GM21390 (cell line): ENCODE measurements around the gene TMEM108.

Experiments used
- ATAC-seq: cut with Tn5 transposase; IDR thresholded peaks from one replicate; pipeline ENCODE4 v1.9.1; 2021; ENCODE audit not compliant: unreplicated experiment

The TMEM108 gene

DNA sequence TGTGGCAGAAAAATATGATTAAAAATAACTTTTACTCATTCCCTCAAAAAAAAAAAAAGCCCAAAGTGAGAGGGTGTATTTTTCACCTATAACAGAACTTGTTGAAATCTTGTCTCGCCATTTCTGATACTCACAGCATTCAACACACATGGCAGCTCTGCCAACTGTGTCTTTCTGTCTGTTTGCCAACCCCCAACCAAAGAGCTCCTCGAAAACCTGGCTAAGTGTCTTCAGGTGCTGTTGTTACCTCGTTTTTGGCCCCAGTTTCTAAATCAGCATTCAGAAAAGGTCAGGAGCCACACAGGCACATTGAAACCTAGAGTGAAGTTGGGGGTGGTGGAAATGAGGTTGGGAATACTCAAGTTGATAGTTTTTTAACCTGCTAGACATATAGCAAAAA lies 123.5 kb downstream of the TMEM108 start:
- no peak for ATAC-seq

DNA sequence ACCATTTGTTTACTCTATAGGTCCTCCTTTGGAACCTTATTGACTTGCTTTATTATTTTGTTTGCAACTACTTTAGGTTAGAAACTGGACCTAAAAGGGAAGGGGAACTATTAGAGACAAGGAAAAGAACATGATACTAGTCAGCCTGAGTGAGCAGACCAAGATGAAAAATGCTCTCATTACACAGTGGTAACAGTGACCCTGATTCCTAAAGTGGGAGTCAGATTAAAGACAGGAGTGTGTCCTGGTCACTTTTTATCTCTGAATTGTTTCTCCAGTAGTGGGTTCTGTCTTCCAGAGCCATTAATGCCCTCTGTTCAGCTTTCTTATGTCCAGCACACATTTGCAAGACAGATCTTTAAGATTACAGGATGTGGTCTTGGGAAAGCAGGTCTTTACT lies 124.1 kb downstream of the TMEM108 start:
- no peak for ATAC-seq

DNA sequence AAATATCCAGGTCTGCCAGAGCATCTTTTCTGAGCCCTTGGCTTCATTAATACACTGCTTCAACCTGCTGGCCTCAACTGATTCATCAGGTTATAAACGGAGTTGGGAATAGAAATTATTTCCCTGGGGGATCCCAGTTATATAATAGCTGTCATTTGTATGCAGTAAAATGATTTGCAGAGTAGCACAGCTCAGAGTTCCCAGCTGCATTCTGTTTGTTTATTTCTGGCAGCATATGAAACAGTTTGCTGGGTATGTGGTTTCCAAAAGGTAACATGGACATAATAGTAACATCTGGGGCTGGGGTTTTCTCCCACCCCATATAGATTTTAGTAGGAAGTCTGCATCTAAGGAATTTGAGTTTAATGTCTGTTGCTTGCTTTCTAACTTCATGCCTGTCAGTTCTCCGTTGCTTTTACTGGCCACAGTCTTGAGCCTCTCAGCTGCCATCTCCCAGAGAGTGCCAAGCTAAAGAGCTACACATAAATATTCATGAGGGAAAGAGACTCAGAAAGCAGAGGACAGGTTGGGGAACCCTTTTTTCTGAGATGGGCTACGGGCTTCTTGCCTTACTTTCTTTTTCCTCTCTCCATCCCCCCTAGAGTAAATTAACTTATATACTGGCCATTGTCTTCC lies 124.6 kb downstream of the TMEM108 start:
- no peak for ATAC-seq

DNA sequence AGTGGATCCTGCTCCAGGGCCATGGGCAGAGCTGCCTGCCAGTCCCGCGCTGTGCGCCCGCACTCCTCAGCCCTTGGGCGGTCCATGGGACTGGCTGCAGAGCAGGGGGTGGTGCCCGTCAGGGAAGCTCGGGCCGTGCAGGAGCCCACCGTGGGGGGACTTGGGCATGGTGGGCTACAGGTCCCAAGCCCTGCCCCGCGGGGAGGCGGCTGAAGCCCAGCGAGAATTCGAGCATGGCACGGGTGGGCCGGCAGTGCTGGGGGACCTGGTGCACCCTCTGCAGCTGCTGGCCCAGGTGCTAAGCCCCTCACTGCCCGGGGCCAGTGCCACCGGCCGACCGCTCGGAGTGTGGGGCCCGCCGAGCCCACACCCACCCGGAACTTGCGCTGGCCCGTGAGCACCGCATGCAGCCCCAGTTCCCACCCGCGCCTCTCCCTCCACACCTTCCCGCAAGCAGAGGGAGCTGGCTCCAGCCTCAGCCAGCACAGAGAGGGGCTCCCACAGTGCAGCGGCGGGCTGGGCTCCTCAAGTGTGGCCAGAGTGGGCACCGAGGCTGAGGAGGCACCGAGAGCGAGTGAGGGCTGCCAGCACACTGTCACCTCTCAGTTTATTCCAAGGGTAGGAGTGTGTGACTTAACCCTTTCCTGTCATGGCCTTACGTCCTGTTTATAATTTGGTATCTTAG lies 129.3 kb downstream of the TMEM108 start:
- no peak for ATAC-seq

DNA sequence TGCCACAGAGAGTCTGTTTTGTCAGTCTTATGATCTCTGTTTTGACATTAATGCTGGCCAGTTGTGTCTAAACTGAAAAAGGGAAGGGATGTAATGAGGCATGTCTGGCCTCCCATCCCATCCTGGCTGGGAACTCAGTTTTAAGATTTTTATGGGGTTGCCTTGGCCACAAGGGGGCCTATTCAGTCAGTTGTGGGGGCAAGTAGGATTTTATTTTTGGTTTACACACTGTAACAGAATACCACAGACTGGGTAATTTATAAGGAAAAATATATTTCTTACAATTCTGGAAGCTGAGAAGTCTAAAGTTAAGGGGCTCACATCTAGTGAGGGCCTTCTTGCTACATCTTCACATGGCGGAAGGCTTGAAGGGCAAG lies 129.8 kb downstream of the TMEM108 start:
- ATAC-seq, result no peak

DNA sequence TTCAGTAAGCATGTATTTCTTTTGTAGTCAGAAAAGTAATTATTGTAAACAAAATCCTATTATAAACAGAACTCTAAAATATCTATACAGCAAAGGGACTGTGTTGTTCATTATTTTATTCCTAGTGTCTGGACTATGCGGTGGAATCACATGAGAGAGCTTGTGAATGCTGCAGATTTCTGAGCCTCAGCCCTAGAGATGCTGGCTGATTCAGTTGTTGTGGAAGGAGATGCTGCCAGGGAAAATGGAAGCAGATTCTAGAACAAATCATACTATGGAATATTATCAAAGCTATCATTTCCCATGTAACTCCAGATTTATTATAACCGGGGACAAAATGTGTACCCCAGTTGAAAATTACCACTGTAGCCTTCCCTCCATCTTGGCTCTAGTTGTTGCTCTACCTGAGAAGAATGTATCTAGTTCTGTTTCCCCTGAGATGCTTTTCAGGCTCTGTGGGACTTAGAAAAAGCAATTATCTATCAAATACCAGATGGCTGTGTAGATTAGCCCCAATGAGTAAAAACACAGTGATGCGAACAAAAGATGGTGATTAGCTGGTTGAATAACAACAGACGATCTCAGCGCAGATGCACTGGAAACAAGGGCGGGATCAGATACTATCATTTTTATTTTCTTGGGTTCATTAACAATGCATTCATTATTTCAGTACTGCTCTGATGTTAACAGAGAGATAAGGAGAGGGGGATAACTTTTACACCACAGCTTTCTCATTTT lies 131.3 kb downstream of the TMEM108 start:
- no peak for ATAC-seq

DNA sequence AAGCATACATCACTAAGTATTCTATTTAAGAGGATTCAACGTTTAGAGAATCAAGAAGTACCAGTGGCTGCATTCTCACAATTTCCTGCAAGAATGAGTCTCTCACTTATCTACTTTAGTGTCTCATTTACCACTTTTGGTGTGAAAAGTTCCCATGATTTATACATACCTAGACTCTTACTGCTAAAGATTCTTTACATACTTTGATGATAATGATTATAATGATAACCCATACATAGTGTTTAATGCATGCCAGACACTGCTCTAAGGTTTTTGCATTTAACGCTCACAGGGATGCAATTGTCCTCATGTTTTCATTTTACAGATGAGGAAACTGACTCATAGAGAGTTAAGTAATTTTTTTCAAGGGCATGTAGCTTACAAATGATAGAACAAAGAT lies 133.6 kb downstream of the TMEM108 start:
- no peak for ATAC-seq

DNA sequence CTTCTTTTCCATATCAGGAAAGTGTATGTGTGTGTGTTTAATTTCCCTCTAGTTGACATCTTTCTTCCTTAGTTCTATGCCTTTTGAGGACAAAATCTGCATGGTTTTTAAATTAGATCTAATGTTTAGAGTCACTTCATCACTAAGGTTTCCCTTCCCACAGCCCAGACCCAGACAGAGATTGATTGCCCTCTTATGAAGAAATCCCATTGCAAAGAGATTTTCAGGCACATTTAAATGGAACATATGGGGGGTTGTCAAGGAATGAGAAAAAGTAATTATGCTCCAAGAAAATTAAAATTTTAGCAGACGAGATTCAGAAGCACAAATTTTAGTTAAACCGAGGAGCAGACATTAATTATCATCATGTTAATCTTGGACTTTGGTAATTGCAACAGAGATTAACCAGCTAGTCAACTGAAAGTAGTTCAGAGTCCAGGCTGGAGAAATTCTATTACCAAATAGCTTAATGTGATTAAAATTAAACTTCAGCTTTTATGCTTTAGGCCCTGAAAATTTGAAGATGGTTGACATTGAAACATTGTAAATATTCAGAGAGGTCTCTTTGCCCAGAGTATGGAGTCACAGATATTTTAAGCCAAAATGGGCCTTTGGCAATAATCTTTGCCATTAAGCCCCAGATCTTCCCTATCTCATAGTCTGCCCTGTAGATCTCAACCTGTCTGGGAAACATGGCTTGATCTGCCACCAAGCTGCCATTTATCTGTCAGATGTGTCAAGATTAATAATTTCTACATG lies 143.4 kb downstream of the TMEM108 start:
- ATAC-seq, result no peak

DNA sequence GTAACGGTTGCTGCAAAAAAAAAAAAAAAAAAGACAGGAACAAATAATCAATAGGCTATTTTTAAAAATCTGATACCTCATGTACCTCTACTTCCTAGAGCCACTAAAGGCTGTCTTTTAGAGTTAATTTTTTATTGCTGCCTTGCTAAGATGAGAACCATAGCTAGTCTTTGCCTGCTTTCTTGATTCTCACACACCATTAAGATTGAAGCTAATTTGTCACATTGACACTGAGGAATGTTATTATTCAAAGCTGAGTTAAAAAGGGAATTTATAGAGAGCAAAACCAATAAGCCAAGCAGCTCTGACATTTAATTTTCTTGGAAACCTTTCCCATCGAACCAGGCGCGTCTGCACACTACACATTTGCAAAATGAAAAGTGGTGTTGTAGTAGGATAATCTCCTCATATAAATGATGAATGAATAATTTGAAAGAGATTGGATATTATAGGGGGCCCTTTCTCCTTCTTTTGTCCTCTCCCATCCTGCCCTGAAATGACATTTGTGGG lies 149.7 kb downstream of the TMEM108 start:
- no peak for ATAC-seq

DNA sequence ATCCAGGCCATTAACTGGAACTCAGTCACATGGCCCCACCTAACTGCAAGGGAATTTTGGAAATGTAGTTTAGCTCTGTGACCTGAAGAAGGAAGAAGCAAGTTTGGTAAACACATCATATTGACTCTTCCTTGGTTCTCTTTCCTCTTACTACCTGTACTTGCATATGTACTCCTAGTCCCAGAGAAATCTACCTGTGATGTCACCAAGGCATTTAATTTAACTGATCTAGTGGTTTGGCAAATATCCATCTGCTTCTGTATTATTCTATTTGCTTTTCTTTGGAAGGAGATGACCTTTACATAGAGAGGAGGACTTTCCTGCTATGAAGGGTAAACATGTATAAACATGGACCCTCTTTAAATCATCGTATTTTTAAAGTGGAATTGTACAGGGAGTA lies 150.8 kb downstream of the TMEM108 start:
- no peak for ATAC-seq

DNA sequence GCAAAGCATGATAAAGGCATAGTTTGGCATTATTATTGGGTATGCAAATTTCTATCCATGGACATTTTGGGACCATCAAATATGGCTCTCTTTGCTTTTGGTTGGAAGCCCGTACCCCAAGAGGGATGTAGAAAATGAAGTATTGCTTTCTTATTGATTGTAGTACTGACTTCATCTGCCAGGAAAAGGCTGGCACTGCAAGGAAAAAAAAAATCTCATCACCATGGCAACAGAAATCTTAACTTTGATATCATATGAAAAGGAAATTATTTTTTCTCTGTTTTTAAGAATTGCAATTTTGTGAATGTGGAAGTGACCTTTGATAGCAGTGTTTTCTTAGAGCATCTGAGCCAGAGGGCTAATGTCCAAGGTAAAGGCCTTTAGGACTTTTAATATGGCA lies 151.7 kb downstream of the TMEM108 start:
- no peak for ATAC-seq

DNA sequence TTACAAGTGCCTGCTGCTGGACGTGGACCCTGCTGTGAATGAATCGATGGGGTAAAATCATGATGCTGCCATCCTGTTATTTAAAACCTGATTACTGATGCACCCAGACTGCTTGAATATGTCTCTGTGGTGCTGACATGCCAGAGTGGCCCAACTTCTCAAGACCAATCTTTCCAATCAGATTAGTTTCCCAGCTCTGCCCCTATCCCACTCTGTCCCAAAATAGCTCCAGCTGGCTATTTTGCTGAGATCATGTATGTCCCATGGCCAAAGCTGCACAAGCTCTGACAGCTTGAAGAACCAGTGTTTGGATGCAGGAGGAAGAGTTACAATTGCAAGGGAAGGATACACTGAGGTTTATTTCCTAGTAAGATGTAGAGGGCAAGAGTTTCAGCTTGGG lies 153.6 kb downstream of the TMEM108 start:
- ATAC-seq, result no peak

DNA sequence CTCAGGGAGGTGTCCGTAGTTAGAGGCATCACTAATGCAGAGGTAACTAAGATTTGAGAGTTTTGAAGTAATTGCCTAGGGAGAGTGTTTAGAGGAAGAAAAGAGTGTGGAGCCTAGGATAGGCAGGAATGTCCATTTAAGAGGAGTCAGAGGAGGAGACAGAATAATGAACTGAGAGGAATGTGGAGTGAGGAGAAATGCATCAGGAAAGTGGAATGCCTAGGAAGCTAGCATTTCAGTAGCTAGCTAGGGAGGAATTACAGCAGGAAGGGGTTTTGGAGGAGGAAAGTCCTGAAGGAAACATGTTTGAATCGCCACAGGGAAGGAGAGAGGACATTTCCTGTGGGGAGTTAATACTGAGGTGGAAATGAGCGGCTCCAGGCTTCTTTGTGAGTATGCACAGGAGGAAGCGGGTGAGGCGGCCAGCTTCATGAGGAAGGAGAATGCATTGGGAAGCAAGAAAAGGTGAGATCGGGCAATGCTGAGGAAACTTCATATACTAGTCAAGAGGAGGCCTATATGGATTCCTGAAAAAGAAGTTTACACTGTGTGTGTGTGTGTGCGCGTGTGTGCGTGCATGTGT lies 154.3 kb downstream of the TMEM108 start:
- no peak for ATAC-seq

DNA sequence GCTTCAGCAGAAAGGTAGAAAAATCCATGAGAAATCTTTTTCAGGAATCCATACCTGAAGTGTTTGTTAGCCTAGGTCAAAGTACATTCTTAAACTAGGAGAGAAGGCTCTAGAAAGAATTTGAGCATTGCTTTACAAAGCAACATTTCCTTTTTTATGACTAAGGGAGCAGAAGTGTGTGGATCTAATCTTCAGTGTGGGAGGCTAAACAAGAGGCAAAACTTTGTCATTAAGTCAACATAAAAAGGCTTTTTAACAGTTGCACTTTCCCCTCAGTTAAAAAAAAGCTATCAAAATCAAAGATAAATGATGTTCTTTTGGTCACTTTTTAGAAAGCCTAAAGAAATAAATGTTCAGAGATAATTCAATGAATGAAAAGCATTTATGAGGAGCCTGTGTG lies 154.8 kb downstream of the TMEM108 start:
- ATAC-seq, result no peak

DNA sequence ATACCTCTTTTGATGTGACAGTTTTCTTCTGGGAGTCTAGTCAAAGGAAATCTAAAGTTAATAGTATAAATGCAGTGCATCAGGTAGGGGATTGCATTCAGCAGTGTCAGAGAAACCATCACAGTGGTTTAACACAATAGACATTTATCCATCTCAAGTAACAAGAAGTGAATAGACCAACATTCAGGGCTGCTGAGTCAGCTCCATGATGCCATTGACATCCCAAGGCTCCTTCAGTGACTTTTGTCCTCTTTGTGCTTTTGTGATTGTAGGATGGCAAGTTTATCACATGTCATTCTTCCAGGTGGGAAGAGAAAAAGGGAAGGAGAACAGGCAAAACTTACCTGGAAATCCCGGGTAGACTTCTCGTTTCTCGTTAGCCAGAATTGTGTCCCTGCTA lies 158.3 kb downstream of the TMEM108 start:
- no peak for ATAC-seq

DNA sequence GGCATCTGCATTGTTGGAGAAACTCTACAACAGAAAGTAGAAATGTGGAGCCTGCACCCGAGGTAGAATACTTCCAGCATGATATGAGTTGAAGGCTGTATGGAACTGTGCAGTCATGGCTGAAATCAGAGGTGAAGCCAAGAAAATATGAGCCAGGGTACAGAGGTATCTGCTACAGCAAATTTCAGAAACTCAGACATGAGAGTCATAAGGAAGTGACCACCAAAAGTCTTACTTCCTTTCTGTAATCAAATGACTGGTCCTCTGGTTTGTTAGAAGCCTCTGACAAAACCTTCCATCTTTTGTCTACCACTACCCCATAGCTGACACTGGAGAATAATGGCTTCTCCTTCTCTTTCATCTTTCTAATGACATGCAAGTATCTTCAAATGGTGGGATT lies 159.4 kb downstream of the TMEM108 start:
- no peak for ATAC-seq

DNA sequence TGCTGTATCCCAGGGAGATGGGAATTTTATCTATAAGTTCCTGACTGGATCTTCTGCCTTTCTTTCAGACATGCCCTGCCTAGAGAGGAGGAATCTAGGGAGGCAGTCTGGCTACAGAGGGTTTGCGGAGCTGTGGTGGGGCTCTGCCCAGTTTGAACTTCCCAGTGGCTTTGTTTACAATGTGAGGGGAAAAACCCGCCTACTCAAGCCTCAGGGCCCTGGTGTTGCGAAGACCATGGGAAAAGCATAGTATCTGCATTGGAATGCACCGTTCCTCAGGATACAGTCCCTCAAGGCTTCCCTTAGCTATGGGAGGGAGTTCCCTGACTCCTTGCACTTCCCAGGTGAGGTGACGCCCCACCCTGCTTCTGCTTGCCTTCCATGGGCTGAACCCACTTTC lies 168.7 kb downstream of the TMEM108 start:
- ATAC-seq, result no peak

DNA sequence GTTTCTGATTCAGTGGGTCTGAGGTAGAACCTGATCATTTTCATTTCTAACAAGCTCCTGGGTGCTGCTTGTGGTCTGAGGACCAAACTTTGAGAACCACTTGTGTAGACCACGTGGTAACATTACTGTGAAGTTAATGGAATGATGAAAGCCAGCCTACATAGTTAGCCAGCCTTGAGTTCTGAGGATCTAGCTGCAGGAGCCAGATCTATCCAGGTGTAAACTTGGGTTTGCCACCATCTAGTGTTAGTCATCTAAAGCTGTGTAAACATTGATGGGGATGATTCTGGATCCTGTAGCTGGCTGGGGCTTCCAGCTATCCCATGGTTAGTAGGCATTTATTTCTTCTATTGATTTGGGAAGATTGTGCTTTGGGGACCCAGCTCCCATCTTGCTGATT lies 170.0 kb downstream of the TMEM108 start:
- no peak for ATAC-seq

DNA sequence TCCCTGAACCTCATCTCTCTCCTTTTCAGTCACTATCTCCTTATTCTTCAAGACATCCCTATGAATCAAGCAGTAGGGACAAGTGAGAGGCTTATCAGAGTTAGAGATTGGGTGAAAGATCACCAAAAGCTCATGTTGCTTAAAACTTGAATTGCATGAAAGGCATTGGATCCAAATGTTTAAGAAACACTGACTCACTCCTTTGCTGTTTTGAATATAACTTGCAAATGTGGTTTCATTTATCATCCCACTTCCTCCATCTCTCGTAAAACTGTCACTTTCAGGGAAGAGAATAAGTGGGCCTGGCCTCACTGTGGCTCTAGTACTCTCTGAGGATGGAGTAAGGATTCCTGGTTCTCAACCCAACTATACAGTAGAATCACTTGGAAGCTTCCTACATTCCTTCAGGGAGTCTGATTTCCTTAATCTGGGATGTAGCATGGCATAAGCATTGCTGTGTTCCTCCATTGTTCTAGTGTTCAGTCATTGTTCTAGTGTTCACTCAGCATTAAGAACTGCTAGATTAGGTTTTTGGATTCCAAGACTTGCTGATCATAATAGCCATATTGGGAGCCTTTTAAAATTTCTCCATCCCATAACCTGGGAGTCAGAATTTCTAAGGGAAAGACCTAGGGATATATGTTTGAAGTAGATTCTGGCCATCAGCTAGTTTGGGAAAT lies 171.8 kb downstream of the TMEM108 start:
- peak; percentile 35 for ATAC-seq

DNA sequence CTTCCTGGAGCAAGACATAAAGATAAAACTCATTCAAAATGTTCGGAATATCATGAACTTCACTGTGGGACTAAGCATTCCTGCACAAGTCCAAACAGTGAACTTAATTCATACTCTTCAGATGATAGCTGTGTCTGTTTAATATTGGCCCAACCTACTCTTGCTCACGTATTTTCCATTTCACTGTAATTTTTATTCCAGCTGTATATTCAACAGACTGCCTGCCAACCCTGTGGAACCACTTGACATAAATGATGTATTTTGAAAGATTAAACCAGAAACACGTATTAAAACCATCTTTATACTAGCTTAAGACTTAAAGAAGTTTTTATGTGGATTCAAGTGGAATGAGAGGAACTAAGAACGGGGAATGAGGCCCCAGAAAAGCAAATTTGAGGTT lies 172.5 kb downstream of the TMEM108 start:
- no peak for ATAC-seq

DNA sequence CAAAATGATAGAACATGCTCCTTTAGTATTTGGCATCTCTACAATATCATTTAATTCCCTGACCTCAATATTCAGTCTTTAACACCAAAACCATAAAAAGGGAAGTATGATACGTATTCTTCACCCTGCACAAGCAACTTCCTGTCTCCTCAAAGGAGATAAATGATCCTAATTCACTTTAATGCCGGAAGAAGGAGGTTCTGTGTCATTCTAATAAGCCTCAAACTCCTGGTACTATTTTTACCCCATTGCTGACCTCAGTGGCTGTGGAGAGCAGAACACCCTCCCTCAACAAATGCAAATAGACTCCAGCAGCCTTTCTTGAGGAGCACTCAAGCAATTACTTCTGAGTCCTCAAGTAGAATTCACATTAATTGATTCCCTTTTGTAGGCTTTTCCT lies 173.3 kb downstream of the TMEM108 start:
- ATAC-seq, result peak; percentile 97
